ENCODE data around the gene LRRC61.

Gene LRRC61

GRCh38 chr7:150371131-150371995, 48.2 kb downstream of the LRRC61 start:
- no peak for DNase-seq (ENCODE audit: low spot score)

- DNase-seq (ENCODE audit: low spot score) = no peak
Measured at GRCh38 chr7:150371996-150372270, 48.8 kb downstream of the LRRC61 start.

- DNase-seq (ENCODE audit: low spot score) = no peak
Measured at GRCh38 chr7:150372271-150373048, 49.3 kb downstream of the LRRC61 start.

- DNase-seq (ENCODE audit: low spot score) = no peak
Measured at GRCh38 chr7:150373049-150373801, 50.1 kb downstream of the LRRC61 start.

GRCh38 chr7:150374026-150374425, 50.9 kb downstream of the LRRC61 start:
- no peak for DNase-seq (ENCODE audit: low spot score)

GRCh38 chr7:150374472-150374871, 51.3 kb downstream of the LRRC61 start:
- DNase-seq (ENCODE audit: low spot score) = no peak

GRCh38 chr7:150375662-150376521, 52.7 kb downstream of the LRRC61 start:
- DNase-seq (ENCODE audit: low spot score) = no peak

GRCh38 chr7:150376560-150376959, 53.4 kb downstream of the LRRC61 start:
- no peak for DNase-seq (ENCODE audit: low spot score)

GRCh38 chr7:150377196-150377595, 54.0 kb downstream of the LRRC61 start:
- no peak for DNase-seq (ENCODE audit: low spot score)

- no peak for DNase-seq (ENCODE audit: low spot score)
Measured at GRCh38 chr7:150377635-150378034, 54.5 kb downstream of the LRRC61 start.

GRCh38 chr7:150378115-150378852, 55.1 kb downstream of the LRRC61 start:
- DNase-seq (ENCODE audit: low spot score) = peak; percentile 58

- DNase-seq (ENCODE audit: low spot score) = peak; percentile 100
Measured at GRCh38 chr7:150378853-150379440, 55.8 kb downstream of the LRRC61 start, which contains the start of gene ZNF775. Gene ZNF775 (plus strand): TSS chr7:150379330. CDS start chr7:150388471, 9,141 bp downstream.

- DNase-seq (ENCODE audit: low spot score) = peak; percentile 46
Measured at GRCh38 chr7:150379441-150380379, 56.6 kb downstream of the LRRC61 start.

GRCh38 chr7:150380463-150380862, 57.3 kb downstream of the LRRC61 start:
- no peak for DNase-seq (ENCODE audit: low spot score)

GRCh38 chr7:150381096-150381495, 57.9 kb downstream of the LRRC61 start:
- DNase-seq (ENCODE audit: low spot score) = no peak

GRCh38 chr7:150381785-150382122, 58.6 kb downstream of the LRRC61 start:
- DNase-seq (ENCODE audit: low spot score) = no peak

GRCh38 chr7:150382123-150382843, 59.1 kb downstream of the LRRC61 start:
- DNase-seq (ENCODE audit: low spot score) = no peak

GRCh38 chr7:150382844-150383225, 59.7 kb downstream of the LRRC61 start:
- no peak for DNase-seq (ENCODE audit: low spot score)
